K562 (cell line): ENCODE measurements around the gene LHCGR. TPM values are rescaled to one million over a fixed set of nuclear protein-coding genes. Genes with fewer than 3 reads are reported as not detected.
A peak's percentile ranks its signal among the peaks of the same experiment; 100 is the strongest.

Experiments
- ATAC-seq: fragments of 200-7000 bp; cut with Tn5 transposase; 3 replicates; pipeline ENCODE4 v1.9.1; 2020; ENCODE audit warnings: moderate library complexity
- BruUV-seq: library from RNA; stranded (reverse); fragments of 400-500 nt; replicated peaks from 2 replicates; lab custom pipeline; 2021; lab: Mats Ljungman, UMichigan
- CTCF ChIA-PET: fragments of 300-600 bp; formaldehyde crosslinking; extraction: SDS; loops from one replicate; lab custom pipeline; 2021; ENCODE audit warnings: low intra/inter-chr PET ratio; lab: Yijun Ruan, JAX
- POLR2A ChIA-PET: fragments of 300-600, 350-650 bp; sonication (Branson Sonifier 250); formaldehyde crosslinking; extraction: SDS; loops from one replicate; lab custom pipeline; 2021; ENCODE audit warnings: antibody characterized with exemption, inconsistent platforms; lab: Yijun Ruan, JAX
- DNase-seq, 4 experiments: peaks; one replicate each; pipeline versions ENCODE4 v3.0.0 to v3.0.0-alpha.2; 2011 to 2018; ENCODE audit warnings: low spot score in 3 of 4, mixed read lengths in 3 of 4; ENCODE audit errors: extremely low read depth in 1 of 4
- FAIRE-seq: peaks from 2 replicates; lab custom pipeline; 2011; peaks lifted over from hg19 to GRCh38; lab: Jason Lieb, UNC
- H2AFZ ChIP-seq: 2 replicates; pipeline ENCODE4 v1.6.0; 2011; ENCODE audit warnings: low read depth, low read length, control low read depth, inconsistent platforms
- H3K27ac ChIP-seq: fragments of 200-600 bp; 3 replicates; pipeline ENCODE4 v1.8.0; 2011; ENCODE audit warnings: low read depth, mild to moderate bottlenecking, control low read depth, inconsistent platforms, low read length, moderate library complexity, mixed read lengths; ENCODE audit errors: extremely low read depth
- H3K27me3 ChIP-seq, 2 experiments: fragments of 300-600 bp in 1 of 2; 2 replicates in 1 of 2; 3 replicates in 1 of 2; pipeline versions ENCODE4 v1.6.0 to v1.8.0; 2011; ENCODE audit warnings: inconsistent platforms in 2 of 2, low read length in 2 of 2, mild to moderate bottlenecking in 1 of 2, mixed read lengths in 1 of 2, moderate library complexity in 1 of 2; ENCODE audit not compliant: control insufficient read depth in 2 of 2, insufficient read depth in 2 of 2
- H3K36me3 ChIP-seq: fragments of 300-600 bp; 3 replicates; pipeline ENCODE4 v1.8.0; 2011; ENCODE audit warnings: mild to moderate bottlenecking, low read length, inconsistent platforms; ENCODE audit not compliant: control insufficient read depth, insufficient read depth
- H3K4me1 ChIP-seq, 2 experiments: fragments of 200-600 bp in 1 of 2; replicated peaks in 1 of 2; 2 replicates in 1 of 2; 3 replicates in 1 of 2; pipeline versions ENCODE4 v1.5.1 to v1.8.0; 2011; ENCODE audit warnings: inconsistent platforms in 2 of 2, low read length in 2 of 2, mild to moderate bottlenecking in 1 of 2, mixed read lengths in 1 of 2, moderate library complexity in 1 of 2; ENCODE audit not compliant: control insufficient read depth in 2 of 2, insufficient read depth in 2 of 2
- H3K4me2 ChIP-seq: 2 replicates; pipeline ENCODE4 v1.6.1; 2011; ENCODE audit warnings: low read length, control low read depth, inconsistent platforms, mixed read lengths; ENCODE audit not compliant: insufficient read depth
- H3K4me3 ChIP-seq: fragments of 200-600 bp; sonication (generic), shearing (Covaris generic); 2 replicates; pipeline ENCODE4 v1.5.1; 2016; ENCODE audit warnings: control low read depth, inconsistent platforms
- H3K79me2 ChIP-seq: fragments of 200-600 bp; 3 replicates; pipeline ENCODE4 v1.8.0; 2011; ENCODE audit warnings: low read length, inconsistent platforms; ENCODE audit not compliant: control insufficient read depth, insufficient read depth
- H3K9ac ChIP-seq, 2 experiments: 2 replicates each; pipeline versions ENCODE4 v1.6.0 to v1.6.1; 2011; ENCODE audit warnings: low read depth in 2 of 2, low read length in 2 of 2, control low read depth in 1 of 2, inconsistent platforms in 1 of 2, mild to moderate bottlenecking in 1 of 2, mixed read lengths in 1 of 2; ENCODE audit not compliant: insufficient read depth in 1 of 2
- H3K9me1 ChIP-seq: one replicate; pipeline ENCODE4 v1.6.0; 2011; ENCODE audit warnings: inconsistent platforms, mild to moderate bottlenecking, low read length, moderate library complexity; ENCODE audit not compliant: control insufficient read depth, insufficient read depth
- H3K9me3 ChIP-seq: replicated peaks from 2 replicates; pipeline ENCODE4 v1.5.1; 2011; ENCODE audit warnings: low read depth, low read length, inconsistent platforms; ENCODE audit not compliant: control insufficient read depth, insufficient read depth
- H4K20me1 ChIP-seq: replicated peaks from 2 replicates; pipeline ENCODE4 v1.6.1; 2011; ENCODE audit warnings: low read length, inconsistent platforms, mixed read lengths; ENCODE audit not compliant: control insufficient read depth, insufficient read depth
- DMBX1 ChIP-seq: fragments of 250-450 bp; sonication (Bioruptor Pico); IDR thresholded peaks from 2 replicates; pipeline ENCODE4 v1.8.0; 2022; ENCODE audit warnings: inconsistent platforms, mild to moderate bottlenecking, moderate library complexity, borderline replicate concordance
- EHMT2 ChIP-seq: fragments of 450-650 bp; IDR thresholded peaks from 2 replicates; pipeline ENCODE4 v1.6.1; 2018; ENCODE audit warnings: antibody characterized with exemption
- FOXA3 ChIP-seq, 2 experiments: fragments of 450-650 bp in 1 of 2; sonication (generic) in 1 of 2; formaldehyde crosslinking; IDR thresholded peaks in 1 of 2; conservative IDR thresholded peaks in 1 of 2; 2 replicates each; pipeline versions ENCODE4 v1.4.0 to v1.8.0; 2020 to 2022; ENCODE audit warnings: mild to moderate bottlenecking in 2 of 2, missing genetic modification reagents in 1 of 2
- FOXK2 ChIP-seq, 2 experiments: fragments of 450-650 bp; IDR thresholded peaks in 1 of 2; conservative IDR thresholded peaks in 1 of 2; 2 replicates each; pipeline ENCODE4 v1.6.1; 2016; ENCODE audit warnings: low read depth in 2 of 2, mild to moderate bottlenecking in 1 of 2
- GATA2 ChIP-seq: sonication (generic); formaldehyde crosslinking; IDR thresholded peaks from 2 replicates; pipeline ENCODE4 v1.4.0; 2020; ENCODE audit warnings: mild to moderate bottlenecking, missing genetic modification reagents
- HEY1 ChIP-seq: fragments of 250-450 bp; sonication (Bioruptor Pico); IDR thresholded peaks from 2 replicates; pipeline ENCODE4 v1.5.0; 2020; ENCODE audit warnings: mild to moderate bottlenecking, moderate library complexity, borderline replicate concordance
- HNRNPUL1 ChIP-seq: fragments of 200-400 bp; formaldehyde crosslinking; IDR thresholded peaks from 2 replicates; pipeline ENCODE4 v1.6.1; 2017; ENCODE audit warnings: low read length
- MCM7 ChIP-seq, 2 experiments: fragments of 450-650 bp; IDR thresholded peaks; 2 replicates each; pipeline ENCODE4 v1.6.1; 2016 to 2018
- RNF2 ChIP-seq: sonication (generic); IDR thresholded peaks from 2 replicates; pipeline ENCODE4 v1.6.1; 2016
- TAF7 ChIP-seq: fragments of 450-650 bp; IDR thresholded peaks from 2 replicates; pipeline ENCODE4 v1.6.1; 2016; ENCODE audit warnings: missing genetic modification characterization, missing compliant biosample characterization
- WGBS: fragments of 100-300 bp; shearing (Covaris generic); methylation state at CpG from one replicate; pipeline ENCODE4 v1.1.6; 2016; ENCODE audit warnings: low coverage, mixed read lengths; ENCODE audit not compliant: insufficient coverage; ENCODE audit errors: missing lambda C conversion rate; 5-methylcytosine and 5-hydroxymethylcytosine counted together
- in situ Hi-C: fragments of 300-500 bp; cut with MboI; formaldehyde crosslinking; loops from 4 replicates; pipeline ENCODE4 v1.15.0; 2018; ENCODE audit warnings: inconsistent platforms, mixed read lengths
- intact Hi-C: fragments of 100-400 bp; cut with micrococcal nuclease; formaldehyde crosslinking; loops from 2 replicates; pipeline ENCODE4 v1.14.2; 2022
- polyA plus RNA-seq, 8 experiments: library from polyadenylated mRNA; depleted of rRNA in 4 of 8; stranded (reverse) in 5 of 8; unstranded in 3 of 8; fragments of >200 nt; fragmentation: Nextera tagmentation in 2 of 8; fragmentation: Illumina TruSeq in 1 of 8; extraction: Ambion mirVana in 2 of 8; extraction: Trizol in 1 of 8; gene quantifications; 2 replicates each; pipeline versions ENCODE4 v1.2.1 to v1.2.3, GENCODE V29; 2011 to 2014; ENCODE audit warnings: inconsistent platforms in 1 of 8, missing spikeins in 1 of 8
- total RNA-seq, 7 experiments: library from RNA; depleted of rRNA in 6 of 7; stranded (reverse); fragments of >200 nt in 6 of 7; fragmentation: Illumina TruSeq in 2 of 7; extraction: Trizol in 2 of 7; gene quantifications; 2 replicates each; pipeline versions ENCODE4 v1.2.1 to v1.2.3, GENCODE V29; 2011 to 2021; ENCODE audit warnings: low replicate concordance in 1 of 7
- TF ChIP-seq, protein P1 (sequence below): fragments of 250-450 bp; sonication (Bioruptor Pico); IDR thresholded peaks from 2 replicates; pipeline ENCODE4 v1.4.0; 2020; ENCODE audit warnings: borderline replicate concordance
- TF ChIP-seq, protein P2 (sequence below): sonication (generic); formaldehyde crosslinking; IDR thresholded peaks from 2 replicates; pipeline ENCODE4 v1.8.0; 2022; ENCODE audit warnings: missing genetic modification reagents, mild to moderate bottlenecking, moderate library complexity, borderline replicate concordance
- TF ChIP-seq, protein P3 (sequence below): fragments of 450-650 bp; IDR thresholded peaks from 2 replicates; pipeline ENCODE4 v1.6.1; 2016; ENCODE audit warnings: borderline replicate concordance
- TF ChIP-seq, protein P4 (sequence below): fragments of 450-650 bp; formaldehyde crosslinking; IDR thresholded peaks from 2 replicates; pipeline ENCODE4 v1.4.0; 2020; ENCODE audit warnings: mild to moderate bottlenecking
- TF ChIP-seq, protein P5 (sequence below): sonication (generic); formaldehyde crosslinking; IDR thresholded peaks from 2 replicates; pipeline ENCODE4 v1.8.0; 2022; ENCODE audit warnings: mild to moderate bottlenecking, missing genetic modification reagents, borderline replicate concordance

LHCGR gene
- total and polyA plus RNA-seq, 9 of the 15 experiments (the other 6 are each of a cell fraction or from before 2014, with no cell fraction given), result not detected

DNA sequence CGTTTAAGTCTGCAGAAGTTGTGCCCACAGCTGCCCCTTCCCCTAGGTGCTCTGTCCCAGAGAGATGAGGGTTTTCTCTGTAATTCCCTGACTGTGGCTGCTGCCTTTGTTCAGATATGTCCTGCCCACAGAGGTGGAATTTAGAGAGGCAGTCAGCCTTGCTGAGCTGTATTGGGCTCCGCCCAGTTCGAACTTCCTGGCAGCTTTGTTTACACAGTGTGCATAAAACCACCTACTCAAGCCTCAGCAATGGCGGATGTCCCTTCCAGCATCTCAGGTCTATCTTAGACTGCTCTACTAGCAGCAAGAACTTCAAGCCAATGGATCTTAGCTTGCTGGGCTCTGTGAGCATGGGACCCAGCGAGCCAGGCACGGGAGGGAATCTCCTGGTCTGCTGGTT, 48.1 kb downstream of the LHCGR start:
- Histone ChIP-seq H3K27me3 (no peaks in the 10 kb centered on the region), H3K9ac (no peak overlapping the region; a peak in 1 of 4 replicates), H3K4me1 (0 out of 5 replicates have a peak, but pooled peaks cover 0 to 8% of the 10 kb centered on the region in 2 experiments), H3K79me2 (no peaks in the 10 kb centered on the region), H2AFZ (peak overlapping the region; percentile 81), H3K4me3 (no peak overlapping the region), H3K27ac (no peak overlapping the region; the same call in 2 of the 3 replicates), H3K9me3 (peaks cover 2% of the 10 kb centered on the region; the same call in 1 of the 2 replicates), H4K20me1 (no peaks in the 10 kb centered on the region), H3K36me3 (no peaks in the 10 kb centered on the region), H3K9me1 (no peaks in the 10 kb centered on the region), H3K4me2 (peak overlapping the region; percentile 55)
- CTCF ChIA-PET, result no interaction called here
- peak in 1 of 4 experiments; percentile 30 for DNase-seq
- POLR2A ChIA-PET, result interaction anchor here (0.8 to 1.2 kb wide), 2 partner anchors 11 to 21 kb away, joined by 3 to 4 read pairs; no protein-coding TSS in a partner anchor
- FAIRE-seq, result peak; percentile 73
- BruUV-seq, result no TSS peak
- in situ Hi-C loops (no loop called here), intact Hi-C loops (no loop called here)
- peak; percentile 81 for ATAC-seq
- WGBS, result 1% methylated on average over 6 of the region's 6 CpGs
- TF ChIP-seq EHMT2 (peak; percentile 24; the same call in 1 of the 2 replicates), FOXK2 (conservative IDR thresholded peaks at IDR 0.05 in 1 of 2, IDR thresholded peaks at IDR 0.05 in 1 of 2; ENCODE audit: low read depth in 2 of 2) (0 out of 4 replicates have a peak, but pooled peaks of 1 of the 2 experiments have one; percentile 28), HEY1 (CRISPR knock-in tag) (no peak), GATA2 (no peak), FOXA3 (CRISPR knock-in tag; conservative IDR thresholded peaks at IDR 0.05 in 1 of 2, IDR thresholded peaks at IDR 0.05 in 1 of 2) (peak; percentile 26 to 90; a peak in 3 of 4 replicates), MCM7 (IDR thresholded peaks at IDR 0.05) (no peak), DMBX1 (CRISPR knock-in tag) (no peak), HNRNPUL1 (no peak), RNF2 (no peak), TAF7 (tag) (no peak)
- TF ChIP-seq, protein P1, sequence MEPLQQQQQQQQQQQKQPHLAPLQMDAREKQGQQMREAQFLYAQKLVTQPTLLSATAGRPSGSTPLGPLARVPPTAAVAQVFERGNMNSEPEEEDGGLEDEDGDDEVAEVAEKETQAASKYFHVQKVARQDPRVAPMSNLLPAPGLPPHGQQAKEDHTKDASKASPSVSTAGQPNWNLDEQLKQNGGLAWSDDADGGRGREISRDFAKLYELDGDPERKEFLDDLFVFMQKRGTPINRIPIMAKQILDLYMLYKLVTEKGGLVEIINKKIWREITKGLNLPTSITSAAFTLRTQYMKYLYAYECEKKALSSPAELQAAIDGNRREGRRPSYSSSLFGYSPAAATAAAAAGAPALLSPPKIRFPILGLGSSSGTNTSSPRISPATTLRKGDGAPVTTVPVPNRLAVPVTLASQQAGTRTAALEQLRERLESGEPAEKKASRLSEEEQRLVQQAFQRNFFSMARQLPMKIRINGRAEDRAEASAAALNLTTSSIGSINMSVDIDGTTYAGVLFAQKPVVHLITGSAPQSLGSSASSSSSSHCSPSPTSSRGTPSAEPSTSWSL, result no peak
- TF ChIP-seq, protein P2, sequence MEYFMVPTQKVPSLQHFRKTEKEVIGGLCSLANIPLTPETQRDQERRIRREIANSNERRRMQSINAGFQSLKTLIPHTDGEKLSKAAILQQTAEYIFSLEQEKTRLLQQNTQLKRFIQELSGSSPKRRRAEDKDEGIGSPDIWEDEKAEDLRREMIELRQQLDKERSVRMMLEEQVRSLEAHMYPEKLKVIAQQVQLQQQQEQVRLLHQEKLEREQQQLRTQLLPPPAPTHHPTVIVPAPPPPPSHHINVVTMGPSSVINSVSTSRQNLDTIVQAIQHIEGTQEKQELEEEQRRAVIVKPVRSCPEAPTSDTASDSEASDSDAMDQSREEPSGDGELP, result no peak
- TF ChIP-seq, protein P3, sequence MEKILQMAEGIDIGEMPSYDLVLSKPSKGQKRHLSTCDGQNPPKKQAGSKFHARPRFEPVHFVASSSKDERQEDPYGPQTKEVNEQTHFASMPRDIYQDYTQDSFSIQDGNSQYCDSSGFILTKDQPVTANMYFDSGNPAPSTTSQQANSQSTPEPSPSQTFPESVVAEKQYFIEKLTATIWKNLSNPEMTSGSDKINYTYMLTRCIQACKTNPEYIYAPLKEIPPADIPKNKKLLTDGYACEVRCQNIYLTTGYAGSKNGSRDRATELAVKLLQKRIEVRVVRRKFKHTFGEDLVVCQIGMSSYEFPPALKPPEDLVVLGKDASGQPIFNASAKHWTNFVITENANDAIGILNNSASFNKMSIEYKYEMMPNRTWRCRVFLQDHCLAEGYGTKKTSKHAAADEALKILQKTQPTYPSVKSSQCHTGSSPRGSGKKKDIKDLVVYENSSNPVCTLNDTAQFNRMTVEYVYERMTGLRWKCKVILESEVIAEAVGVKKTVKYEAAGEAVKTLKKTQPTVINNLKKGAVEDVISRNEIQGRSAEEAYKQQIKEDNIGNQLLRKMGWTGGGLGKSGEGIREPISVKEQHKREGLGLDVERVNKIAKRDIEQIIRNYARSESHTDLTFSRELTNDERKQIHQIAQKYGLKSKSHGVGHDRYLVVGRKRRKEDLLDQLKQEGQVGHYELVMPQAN, result no peak
- TF ChIP-seq, protein P4, sequence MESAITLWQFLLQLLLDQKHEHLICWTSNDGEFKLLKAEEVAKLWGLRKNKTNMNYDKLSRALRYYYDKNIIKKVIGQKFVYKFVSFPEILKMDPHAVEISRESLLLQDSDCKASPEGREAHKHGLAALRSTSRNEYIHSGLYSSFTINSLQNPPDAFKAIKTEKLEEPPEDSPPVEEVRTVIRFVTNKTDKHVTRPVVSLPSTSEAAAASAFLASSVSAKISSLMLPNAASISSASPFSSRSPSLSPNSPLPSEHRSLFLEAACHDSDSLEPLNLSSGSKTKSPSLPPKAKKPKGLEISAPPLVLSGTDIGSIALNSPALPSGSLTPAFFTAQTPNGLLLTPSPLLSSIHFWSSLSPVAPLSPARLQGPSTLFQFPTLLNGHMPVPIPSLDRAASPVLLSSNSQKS (CRISPR knock-in tag), result no peak
- TF ChIP-seq, protein P5, sequence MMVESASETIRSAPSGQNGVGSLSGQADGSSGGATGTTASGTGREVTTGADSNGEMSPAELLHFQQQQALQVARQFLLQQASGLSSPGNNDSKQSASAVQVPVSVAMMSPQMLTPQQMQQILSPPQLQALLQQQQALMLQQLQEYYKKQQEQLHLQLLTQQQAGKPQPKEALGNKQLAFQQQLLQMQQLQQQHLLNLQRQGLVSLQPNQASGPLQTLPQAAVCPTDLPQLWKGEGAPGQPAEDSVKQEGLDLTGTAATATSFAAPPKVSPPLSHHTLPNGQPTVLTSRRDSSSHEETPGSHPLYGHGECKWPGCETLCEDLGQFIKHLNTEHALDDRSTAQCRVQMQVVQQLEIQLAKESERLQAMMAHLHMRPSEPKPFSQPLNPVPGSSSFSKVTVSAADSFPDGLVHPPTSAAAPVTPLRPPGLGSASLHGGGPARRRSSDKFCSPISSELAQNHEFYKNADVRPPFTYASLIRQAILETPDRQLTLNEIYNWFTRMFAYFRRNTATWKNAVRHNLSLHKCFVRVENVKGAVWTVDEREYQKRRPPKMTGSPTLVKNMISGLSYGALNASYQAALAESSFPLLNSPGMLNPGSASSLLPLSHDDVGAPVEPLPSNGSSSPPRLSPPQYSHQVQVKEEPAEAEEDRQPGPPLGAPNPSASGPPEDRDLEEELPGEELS (CRISPR knock-in tag), result no peak
